Activated CD4-positive, alpha-beta T cell treated with anti-CD3 and anti-CD28 coated beads for 48 hours (primary cell): ENCODE measurements around the gene CDIPT.

ENCODE experiments used
- DNase-seq: peaks from one replicate; pipeline ENCODE4 v3.0.0-alpha.2; 2020

Gene CDIPT

DNA sequence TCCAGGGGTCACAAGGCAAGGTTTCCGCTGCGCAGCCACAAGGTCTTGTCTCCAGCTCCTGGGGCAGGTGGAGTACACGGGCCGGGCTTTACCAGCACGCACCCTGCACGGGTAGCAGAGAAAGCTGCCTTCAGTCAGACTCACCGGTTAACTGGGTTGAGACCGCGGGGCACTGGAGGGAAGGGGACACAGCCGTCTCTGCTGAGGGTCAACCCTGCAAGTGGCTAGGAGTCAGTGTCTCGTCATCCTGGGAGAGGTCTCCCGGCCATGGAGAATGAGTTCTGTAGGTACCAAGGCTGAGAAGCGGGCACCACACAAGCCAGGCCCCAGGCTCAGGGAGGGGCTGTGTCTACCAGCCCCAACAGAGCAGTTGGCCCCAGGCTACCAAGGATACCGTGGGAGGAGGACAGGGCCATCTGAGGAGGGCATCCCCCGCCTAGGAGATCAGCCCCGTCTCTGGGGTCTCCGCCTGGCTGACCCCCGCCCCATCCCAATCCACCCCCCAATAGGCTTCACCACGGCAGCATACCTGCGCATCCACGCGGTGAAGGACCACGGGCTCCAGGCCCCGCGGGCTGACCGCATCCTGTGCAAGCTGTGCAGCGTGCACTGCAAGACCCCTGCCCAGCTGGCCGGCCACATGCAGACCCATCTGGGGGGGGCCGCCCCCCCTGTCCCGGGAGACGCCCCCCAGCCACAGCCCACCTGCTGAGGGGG lies 53.8 kb downstream of the CDIPT start:
- no peak for DNase-seq
